H9 (cell line): ENCODE results near the gene LRCH1. TPM values are rescaled to one million over a fixed set of nuclear protein-coding genes. Genes with fewer than 3 reads are reported as not detected.

Experiments used
- DNase-seq: peaks from one replicate; pipeline ENCODE4 v3.0.0-alpha.2; 2017
- H2AFZ ChIP-seq: one replicate; pipeline ENCODE4 v1.6.1; 2013; ENCODE audit warnings: mild to moderate bottlenecking, low read length, control low read depth, moderate library complexity
- H2AK5ac ChIP-seq: 2 replicates; pipeline ENCODE4 v1.6.1; 2013; ENCODE audit warnings: low read length, control low read depth, mixed read lengths; ENCODE audit not compliant: insufficient read length
- H2BK120ac ChIP-seq: one replicate; pipeline ENCODE4 v1.6.1; 2013; ENCODE audit warnings: low read depth, mild to moderate bottlenecking, low read length, control low read depth, inconsistent platforms; ENCODE audit not compliant: poor library complexity, severe bottlenecking
- H2BK12ac ChIP-seq: 2 replicates; pipeline ENCODE4 v1.6.1; 2013; ENCODE audit warnings: low read length, control low read depth, mixed read lengths, low read depth; ENCODE audit not compliant: insufficient read length
- H2BK15ac ChIP-seq: 2 replicates; pipeline ENCODE4 v1.6.1; 2013; ENCODE audit warnings: low read depth, low read length, control low read depth
- H2BK20ac ChIP-seq: one replicate; pipeline ENCODE4 v1.6.1; 2013; ENCODE audit warnings: low read depth, mild to moderate bottlenecking, low read length, control low read depth, inconsistent platforms; ENCODE audit not compliant: poor library complexity, severe bottlenecking
- H2BK5ac ChIP-seq: 2 replicates; pipeline ENCODE4 v1.6.1; 2013; ENCODE audit warnings: low read length, control low read depth, mixed read lengths; ENCODE audit not compliant: insufficient read length
- H3K14ac ChIP-seq: 2 replicates; pipeline ENCODE4 v1.6.1; 2013; ENCODE audit warnings: low read length, control low read depth; ENCODE audit not compliant: insufficient read depth
- H3K18ac ChIP-seq: 2 replicates; pipeline ENCODE4 v1.6.1; 2013; ENCODE audit warnings: low read depth, mild to moderate bottlenecking, mixed read lengths, low read length, control low read depth; ENCODE audit not compliant: insufficient read length
- H3K23ac ChIP-seq: 2 replicates; pipeline ENCODE4 v1.6.1; 2013; ENCODE audit warnings: low read length, control low read depth, mixed read lengths, low read depth; ENCODE audit not compliant: insufficient read length
- H3K23me2 ChIP-seq: 2 replicates; pipeline ENCODE4 v1.6.1; 2013; ENCODE audit warnings: low read depth, mild to moderate bottlenecking, mixed read lengths, low read length, control low read depth; ENCODE audit not compliant: insufficient read length, poor library complexity, severe bottlenecking
- H3K27ac ChIP-seq: 2 replicates; pipeline ENCODE4 v1.5.1; 2013; ENCODE audit warnings: low read length, control low read depth, mixed read lengths, low read depth; ENCODE audit not compliant: insufficient read length
- H3K27me3 ChIP-seq: 2 replicates; pipeline ENCODE4 v1.6.1; 2013; ENCODE audit warnings: low read length, control low read depth, inconsistent platforms; ENCODE audit not compliant: insufficient read depth
- H3K4ac ChIP-seq: 2 replicates; pipeline ENCODE4 v1.6.1; 2013; ENCODE audit warnings: low read depth, mild to moderate bottlenecking, control low read depth, inconsistent platforms, low read length, moderate library complexity
- H3K4me1 ChIP-seq: 2 replicates; pipeline ENCODE4 v1.6.1; 2013; ENCODE audit warnings: low read length, control low read depth, inconsistent platforms; ENCODE audit not compliant: insufficient read depth
- H3K4me2 ChIP-seq: 2 replicates; pipeline ENCODE4 v1.6.1; 2013; ENCODE audit warnings: low read length, control low read depth, mixed read lengths; ENCODE audit not compliant: insufficient read length, insufficient read depth
- H3K56ac ChIP-seq: 2 replicates; pipeline ENCODE4 v1.6.1; 2013; ENCODE audit warnings: low read depth, mild to moderate bottlenecking, mixed read lengths, low read length, control low read depth; ENCODE audit not compliant: insufficient read length
- H3K79me1 ChIP-seq: 2 replicates; pipeline ENCODE4 v1.6.1; 2013; ENCODE audit warnings: low read depth, mild to moderate bottlenecking, moderate library complexity, low read length, control low read depth, inconsistent platforms; ENCODE audit not compliant: insufficient read depth, poor library complexity, severe bottlenecking
- H3K79me2 ChIP-seq: 2 replicates; pipeline ENCODE4 v1.6.1; 2013; ENCODE audit warnings: low read length, control low read depth, inconsistent platforms; ENCODE audit not compliant: insufficient read depth
- H3K9ac ChIP-seq: 2 replicates; pipeline ENCODE4 v1.6.1; 2013; ENCODE audit warnings: low read length, control low read depth, mixed read lengths; ENCODE audit not compliant: insufficient read length; ENCODE audit errors: extremely low read depth
- H3K9me3 ChIP-seq: one replicate; pipeline ENCODE4 v1.6.1; 2013; ENCODE audit warnings: low read depth, low read length, inconsistent platforms; ENCODE audit not compliant: control insufficient read depth
- H3T11ph ChIP-seq: one replicate; pipeline ENCODE4 v1.6.1; 2013; ENCODE audit warnings: mild to moderate bottlenecking, low read length, control low read depth, inconsistent platforms
- H4K20me1 ChIP-seq: one replicate; pipeline ENCODE4 v1.6.1; 2013; ENCODE audit not compliant: control insufficient read depth, insufficient read length, insufficient read depth
- H4K5ac ChIP-seq: 2 replicates; pipeline ENCODE4 v1.6.1; 2013; ENCODE audit warnings: low read depth, mild to moderate bottlenecking, mixed read lengths, low read length, control low read depth; ENCODE audit not compliant: insufficient read length
- H4K8ac ChIP-seq: replicated peaks from 2 replicates; pipeline ENCODE4 v1.6.1; 2013; ENCODE audit warnings: low read length, control low read depth, mixed read lengths, low read depth; ENCODE audit not compliant: insufficient read length
- H4K91ac ChIP-seq: 2 replicates; pipeline ENCODE4 v1.6.1; 2013; ENCODE audit warnings: low read depth, mild to moderate bottlenecking, moderate library complexity, mixed read lengths, low read length, control low read depth; ENCODE audit not compliant: insufficient read length
- H3K27ac Mint-ChIP-seq, 3 experiments: 2 replicates in 2 of 3; 3 replicates in 1 of 3; pipeline ENCODE4 v1.8.0; 2020 to 2021; ENCODE audit warnings: mixed read lengths in 3 of 3, mild to moderate bottlenecking in 1 of 3, moderate library complexity in 1 of 3
- H3K27me3 Mint-ChIP-seq: 2 replicates; pipeline ENCODE4 v1.8.0; 2021; ENCODE audit warnings: low read depth, mild to moderate bottlenecking, moderate library complexity, mixed read lengths
- H3K36me3 Mint-ChIP-seq, 3 experiments: 2 replicates in 2 of 3; 3 replicates in 1 of 3; pipeline ENCODE4 v1.8.0; 2020 to 2021; ENCODE audit warnings: low read depth in 3 of 3, mixed read lengths in 3 of 3; ENCODE audit not compliant: insufficient read depth in 1 of 3
- H3K4me1 Mint-ChIP-seq, 2 experiments: 2 replicates each; pipeline ENCODE4 v1.8.0; 2020; ENCODE audit warnings: mixed read lengths in 2 of 2
- H3K4me3 Mint-ChIP-seq, 2 experiments: 2 replicates in 1 of 2; 3 replicates in 1 of 2; pipeline ENCODE4 v1.8.0; 2020 to 2021; ENCODE audit warnings: mild to moderate bottlenecking in 2 of 2, mixed read lengths in 2 of 2, moderate library complexity in 1 of 2
- H3K9me3 Mint-ChIP-seq, 2 experiments: 2 replicates in 1 of 2; 3 replicates in 1 of 2; pipeline ENCODE4 v1.8.0; 2020; ENCODE audit warnings: mild to moderate bottlenecking in 2 of 2, mixed read lengths in 2 of 2, moderate library complexity in 1 of 2
- CTCF ChIP-seq: fragments of 200-600 bp; sonication (generic); conservative IDR thresholded peaks from 3 replicates; pipeline ENCODE4 v1.8.0; 2021; ENCODE audit warnings: antibody characterized with exemption, mild to moderate bottlenecking
- WGBS: extraction: QIAGEN DNeasy Blood & Tissue Kit; methylation state at CpG from one replicate; pipeline ENCODE4 v1.1.7; 2013; ENCODE audit warnings: missing lambda C conversion rate, low lambda C conversion rate, mixed read lengths; ENCODE audit not compliant: insufficient read length; ENCODE audit errors: extremely low coverage; 5-methylcytosine and 5-hydroxymethylcytosine counted together
- total RNA-seq: library from RNA; stranded (reverse); gene quantifications from 2 replicates; pipeline ENCODE4 v1.2.1, GENCODE V29; 2021

Gene LRCH1
- total RNA-seq, 1 experiment from 2014 or later, result 8.0 TPM

GRCh38 chr13:46688306-46688705 lies 135.3 kb downstream of the LRCH1 start:
- Histone ChIP-seq H3K4me1 (no peaks in the 10 kb centered on the region; the same call in 1 of the 2 replicates), H4K91ac (no peak overlapping the region)
- WGBS, result no CpG with 5 or more reads among the region's 1 CpG

More at GRCh38 chr13:46688306-46688705, 135.3 kb downstream of the LRCH1 start:
- Histone ChIP-seq H3K27ac (no peak overlapping the region), H2BK12ac (no peak overlapping the region), H3K23ac (no peak overlapping the region), H3K18ac (no peak overlapping the region), H3K79me2 (no peaks in the 10 kb centered on the region), H3K4me2 (no peak overlapping the region), H2AFZ (no peak overlapping the region), H3K56ac (no peak overlapping the region), H3K9me3 (no peaks in the 10 kb centered on the region), H4K8ac (no peak overlapping the region), H3K79me1 (no peaks in the 10 kb centered on the region), H2BK15ac (no peak overlapping the region), H4K20me1 (no peaks in the 10 kb centered on the region), H3K23me2 (no peaks in the 10 kb centered on the region), H3T11ph (no peak overlapping the region), H2BK20ac (no peak overlapping the region), H3K27me3 (no peaks in the 10 kb centered on the region), H4K5ac (no peak overlapping the region), H3K14ac (no peak overlapping the region), H2BK5ac (no peak overlapping the region), H2BK120ac (no peak overlapping the region), H3K9ac (no peak overlapping the region), H3K4ac (no peak overlapping the region), H2AK5ac (no peak overlapping the region)
- Mint-ChIP-seq H3K27ac (peak overlapping the region in 2 of 3 experiments; percentile 68 to 69; a peak in 4 of 7 replicates), H3K27me3 (no peaks in the 10 kb centered on the region), H3K4me1 (peaks cover 47 to 56% of the 10 kb centered on the region in 2 experiments), H3K4me3 (no peak overlapping the region), H3K9me3 (no peaks in the 10 kb centered on the region), H3K36me3 (peaks cover 0 to 10% (median 8%) of the 10 kb centered on the region in 3 experiments; a peak in 4 of 7 replicates)
- no peak for TF ChIP-seq CTCF
- DNase-seq, result no peak
